Measurements from ENCODE around the gene SPDL1.

The SPDL1 gene

DNA sequence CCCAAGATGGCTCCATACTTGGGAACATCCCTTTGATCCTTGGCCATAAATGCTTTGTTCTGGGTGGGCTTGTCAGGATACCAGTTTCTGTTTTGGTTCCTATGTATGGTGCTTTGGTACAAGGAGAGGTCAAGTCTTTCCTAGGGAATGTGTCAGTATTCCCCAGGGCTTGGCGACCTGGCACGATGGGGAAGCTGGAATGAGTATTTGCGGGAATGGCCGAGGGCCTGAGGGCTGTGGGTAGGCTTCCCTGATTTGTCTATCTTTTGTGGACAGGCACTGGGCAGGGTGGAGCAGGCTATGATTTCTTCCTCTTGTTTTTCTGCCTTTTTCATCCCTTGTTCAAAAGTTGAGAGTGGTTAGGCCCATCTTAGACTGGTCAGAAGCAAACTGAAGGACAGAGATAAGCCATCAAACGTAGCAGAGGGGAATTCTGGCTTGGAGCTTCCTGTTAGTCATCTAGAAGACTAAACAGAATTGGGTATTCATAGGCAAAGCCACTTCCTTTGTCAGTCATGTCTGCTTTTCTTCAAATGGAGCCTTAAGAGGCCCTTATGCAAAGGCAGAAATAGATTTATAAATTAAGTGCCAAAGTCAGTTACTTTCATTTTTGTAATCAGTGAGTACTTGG is 67.2 kb downstream of the SPDL1 start:
- TF ChIP-seq, protein P1, sequence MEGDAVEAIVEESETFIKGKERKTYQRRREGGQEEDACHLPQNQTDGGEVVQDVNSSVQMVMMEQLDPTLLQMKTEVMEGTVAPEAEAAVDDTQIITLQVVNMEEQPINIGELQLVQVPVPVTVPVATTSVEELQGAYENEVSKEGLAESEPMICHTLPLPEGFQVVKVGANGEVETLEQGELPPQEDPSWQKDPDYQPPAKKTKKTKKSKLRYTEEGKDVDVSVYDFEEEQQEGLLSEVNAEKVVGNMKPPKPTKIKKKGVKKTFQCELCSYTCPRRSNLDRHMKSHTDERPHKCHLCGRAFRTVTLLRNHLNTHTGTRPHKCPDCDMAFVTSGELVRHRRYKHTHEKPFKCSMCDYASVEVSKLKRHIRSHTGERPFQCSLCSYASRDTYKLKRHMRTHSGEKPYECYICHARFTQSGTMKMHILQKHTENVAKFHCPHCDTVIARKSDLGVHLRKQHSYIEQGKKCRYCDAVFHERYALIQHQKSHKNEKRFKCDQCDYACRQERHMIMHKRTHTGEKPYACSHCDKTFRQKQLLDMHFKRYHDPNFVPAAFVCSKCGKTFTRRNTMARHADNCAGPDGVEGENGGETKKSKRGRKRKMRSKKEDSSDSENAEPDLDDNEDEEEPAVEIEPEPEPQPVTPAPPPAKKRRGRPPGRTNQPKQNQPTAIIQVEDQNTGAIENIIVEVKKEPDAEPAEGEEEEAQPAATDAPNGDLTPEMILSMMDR (conservative IDR thresholded peaks at IDR 0.05), result no peak
- no peak overlapping the region for H3K27ac ChIP-seq

- TF ChIP-seq, protein P1 (conservative IDR thresholded peaks at IDR 0.05), result no peak
- no peak overlapping the region for H3K27ac ChIP-seq
These were observed 68.0 kb downstream of the SPDL1 start for GRCh38 chr5:169651526-169651925.

- no peak overlapping the region for H3K27ac ChIP-seq
- TF ChIP-seq, protein P1 (conservative IDR thresholded peaks at IDR 0.05), result no peak
These were observed 68.5 kb downstream of the SPDL1 start for GRCh38 chr5:169652057-169652456.

DNA sequence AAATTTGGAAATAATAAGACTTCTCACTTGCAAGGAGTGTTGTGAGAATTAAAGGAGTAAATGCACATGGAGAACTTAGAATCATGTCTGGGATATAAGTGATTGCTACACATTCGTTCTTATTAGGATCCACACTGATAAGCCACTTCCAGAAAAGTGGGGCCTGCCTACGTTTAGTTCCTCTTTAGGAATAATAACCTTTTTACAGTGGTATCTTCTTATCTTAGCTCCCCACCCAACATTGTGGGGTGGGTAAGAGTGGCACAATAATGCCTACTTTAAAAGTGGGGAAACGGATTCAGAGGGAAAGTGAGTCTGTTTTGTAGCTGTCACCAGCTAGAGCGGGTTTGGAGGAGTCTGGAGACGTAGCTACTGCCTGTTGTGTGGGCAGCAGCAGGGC is 69.5 kb downstream of the SPDL1 start:
- no peak overlapping the region for H3K27ac ChIP-seq
- TF ChIP-seq, protein P1 (conservative IDR thresholded peaks at IDR 0.05), result no peak

Measured in VCaP (cell line).